SK-N-MC (cell line): ENCODE measurements around the gene SNAI3.

Experiments
- DNase-seq: peaks from one replicate; pipeline ENCODE4 v3.0.0-alpha.2; 2011; ENCODE audit warnings: low read depth, low spot score
- H3K27ac ChIP-seq: fragments of 200-600 bp; sonication (generic); 2 replicates; pipeline ENCODE4 v1.5.1; 2016; ENCODE audit warnings: mixed run types
- H3K36me3 ChIP-seq: fragments of 200-600 bp; sonication (generic); 2 replicates; pipeline ENCODE4 v1.6.1; 2017; ENCODE audit warnings: antibody characterized with exemption, low read length, mixed read lengths; ENCODE audit not compliant: insufficient read depth
- H3K4me3 ChIP-seq: fragments of 200-600 bp; sonication (generic); 2 replicates; pipeline ENCODE4 v1.5.1; 2016
- H3K9ac ChIP-seq: fragments of 200-600 bp; sonication (generic); 2 replicates; pipeline ENCODE4 v1.8.0; 2017; ENCODE audit warnings: mixed run types, mixed read lengths; ENCODE audit not compliant: insufficient read length
- H3K9me3 ChIP-seq: fragments of 200-600 bp; sonication (generic); 2 replicates; pipeline ENCODE4 v1.6.1; 2017; ENCODE audit warnings: low read depth, mild to moderate bottlenecking, antibody characterized with exemption, low read length, moderate library complexity, mixed read lengths
- EZH2 ChIP-seq: fragments of 200-600 bp; sonication (generic); IDR thresholded peaks from one replicate; pipeline ENCODE4 v1.6.1; 2017; ENCODE audit warnings: antibody characterized with exemption
- FOXP2 ChIP-seq: optimal IDR thresholded peaks from 2 replicates; pipeline ENCODE3; 2011; ENCODE audit warnings: mild to moderate bottlenecking, moderate library complexity; ENCODE audit not compliant: insufficient read depth; ENCODE audit errors: extremely low read length, control extremely low read depth
- POLR2AphosphoS5 ChIP-seq: IDR thresholded peaks from 2 replicates; pipeline ENCODE4 v1.6.1; 2012; ENCODE audit warnings: mild to moderate bottlenecking, low read depth, low read length, borderline replicate concordance

SNAI3 gene

DNA sequence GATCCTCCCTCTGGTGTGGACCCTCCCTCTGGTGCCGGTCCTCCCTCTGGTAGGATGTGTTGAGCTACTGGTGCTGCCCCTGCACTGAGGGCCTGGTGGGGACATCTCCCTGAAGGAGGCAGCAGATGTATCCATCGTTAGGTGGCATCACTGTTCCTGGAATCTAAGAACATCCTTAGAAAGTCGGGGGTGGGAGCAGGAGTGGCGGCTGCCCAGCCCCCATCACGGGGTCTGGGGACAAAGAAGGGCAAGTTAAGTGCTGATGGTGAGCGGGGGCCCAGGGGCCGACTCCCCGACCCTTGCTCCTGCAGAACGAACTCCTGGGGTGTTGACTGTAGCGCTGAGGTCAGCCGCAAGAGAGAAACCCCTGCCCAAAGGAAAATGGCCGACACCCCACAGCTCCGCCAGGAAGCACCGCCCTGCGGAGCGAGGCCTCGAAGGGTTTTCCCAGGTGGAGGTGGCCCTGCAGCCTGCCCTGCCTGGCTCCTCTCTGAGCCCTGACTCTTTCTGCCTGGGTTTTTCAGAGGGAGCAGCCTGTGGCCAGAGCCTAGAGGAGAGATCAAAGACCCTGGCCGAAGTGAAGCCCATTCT lies 25.5 kb upstream of the SNAI3 start:
- TF ChIP-seq FOXP2 = no peak
- no peak for TF ChIP-seq POLR2AphosphoS5
- no peak for TF ChIP-seq EZH2
- H3K36me3 ChIP-seq = no peaks in the 10 kb centered on the region; the same call in 1 of the 2 replicates
- H3K9me3 ChIP-seq = no peaks in the 10 kb centered on the region
- no peak overlapping the region for H3K27ac ChIP-seq
- DNase-seq = no peak
- H3K9ac ChIP-seq = no peak overlapping the region
- H3K4me3 ChIP-seq = no peak overlapping the region

DNA sequence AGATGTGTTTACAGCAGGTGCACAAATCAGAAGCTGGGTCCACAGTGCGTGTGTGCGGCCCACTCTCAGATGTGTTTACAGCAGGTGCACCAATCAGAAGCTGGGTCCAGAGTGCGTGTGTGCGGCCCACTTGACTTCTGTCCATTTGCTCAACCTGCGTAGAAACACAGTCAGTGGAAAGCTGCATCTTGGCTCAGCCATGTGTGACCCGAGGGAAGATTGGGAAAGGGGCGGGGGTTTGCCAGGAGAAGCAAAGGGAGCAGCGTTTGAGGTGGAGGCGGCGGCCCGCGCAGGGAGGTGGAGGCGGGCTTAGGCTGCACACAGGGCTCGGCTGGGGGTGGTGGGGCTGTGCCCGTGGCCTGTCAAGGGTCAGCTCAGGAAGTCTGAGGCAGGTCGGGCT lies 24.2 kb upstream of the SNAI3 start:
- Histone ChIP-seq H3K9ac (no peak overlapping the region), H3K27ac (no peak overlapping the region)

DNA sequence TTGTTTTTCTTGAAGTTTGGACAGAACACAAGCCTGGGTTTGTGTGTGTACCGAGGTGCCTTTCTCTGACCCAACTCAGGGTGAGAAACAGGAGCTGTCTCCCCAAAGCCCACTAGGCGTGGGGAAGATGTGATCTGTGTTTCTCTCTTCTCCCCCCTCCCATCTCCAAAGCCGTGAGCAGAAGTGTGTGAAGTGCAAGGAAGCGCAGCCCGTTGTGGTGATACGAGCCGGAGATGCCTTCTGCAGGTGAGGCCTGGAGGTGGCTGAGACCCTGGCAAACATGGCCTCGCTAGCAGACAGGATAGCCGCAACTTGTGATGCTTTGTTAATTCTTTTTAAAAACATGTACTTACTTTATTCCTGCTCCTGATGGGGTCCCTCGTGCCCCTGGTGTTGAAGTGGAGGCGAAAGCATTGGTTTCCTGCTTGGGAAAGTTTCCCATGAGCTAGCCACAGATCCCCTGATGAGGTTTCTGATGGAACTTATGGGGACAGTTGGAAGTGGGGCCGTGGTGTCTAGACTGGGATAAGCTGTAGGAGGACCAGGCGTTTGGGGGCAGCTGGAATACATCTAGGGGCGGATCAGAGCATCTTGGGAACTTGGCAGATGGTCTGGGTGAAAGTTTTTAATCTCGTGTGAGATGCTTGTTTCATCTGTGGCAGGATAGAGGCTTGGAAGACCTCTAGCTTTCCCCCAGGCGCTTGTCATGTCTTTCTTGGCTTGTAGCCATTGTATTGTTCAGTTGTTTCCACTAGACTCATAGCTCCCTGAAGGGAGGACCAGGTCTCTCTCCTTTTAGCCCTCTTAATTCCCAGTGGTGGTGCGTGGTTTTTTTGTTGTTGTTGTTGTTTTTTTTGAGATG lies 20.9 kb upstream of the SNAI3 start:
- Histone ChIP-seq H3K36me3 (no peaks in the 10 kb centered on the region), H3K27ac (no peak overlapping the region), H3K9me3 (no peaks in the 10 kb centered on the region), H3K4me3 (peak overlapping the region; percentile 85), H3K9ac (peak overlapping the region; percentile 69)
- no peak for TF ChIP-seq POLR2AphosphoS5
- TF ChIP-seq EZH2 = no peak
- no peak for TF ChIP-seq FOXP2
- no peak for DNase-seq

More for the DNA sequence above, 24.2 kb upstream of the SNAI3 start:
- TF ChIP-seq POLR2AphosphoS5 = no peak
- TF ChIP-seq EZH2 = no peak
- TF ChIP-seq FOXP2 = no peak
- DNase-seq = no peak
- Histone ChIP-seq H3K9me3 (no peaks in the 10 kb centered on the region), H3K4me3 (no peak overlapping the region), H3K36me3 (no peaks in the 10 kb centered on the region; the same call in 1 of the 2 replicates)

DNA sequence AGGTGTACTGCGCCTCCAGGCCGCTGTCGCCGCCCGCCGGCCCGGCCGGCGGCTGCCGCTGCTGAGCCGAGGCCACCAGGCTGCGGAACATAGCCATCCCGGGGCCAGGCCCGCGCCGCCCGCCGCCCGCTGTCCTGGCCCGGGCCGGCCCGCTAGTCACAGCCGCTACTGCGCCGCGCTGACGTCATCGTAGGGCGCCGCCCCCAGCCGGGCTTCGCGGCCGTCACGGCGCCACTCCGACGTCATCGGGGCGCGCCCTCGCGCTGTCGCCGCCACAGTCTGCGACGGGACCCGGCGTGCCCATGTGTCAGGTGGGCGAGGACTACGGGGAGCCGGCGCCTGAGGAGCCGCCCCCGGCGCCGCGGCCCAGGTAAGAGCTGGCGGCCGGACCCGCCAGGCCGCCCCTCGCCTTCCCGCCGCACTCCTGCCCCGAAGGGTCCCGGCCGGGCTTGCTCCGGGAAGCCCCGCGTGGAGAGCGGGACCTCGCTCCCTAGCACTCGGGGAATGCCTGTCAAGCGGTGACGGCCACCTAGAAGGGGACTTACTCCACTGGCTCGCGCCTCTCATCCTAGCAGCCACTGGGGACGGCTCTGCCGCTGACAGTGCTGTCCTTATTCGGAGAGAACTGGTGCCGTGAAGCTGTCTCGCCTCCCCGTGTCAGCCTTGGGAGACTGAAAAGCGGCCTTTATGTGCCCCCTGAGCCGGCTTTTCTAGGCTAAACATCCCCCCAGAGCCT lies 20.1 kb upstream of the SNAI3 start, which contains the start of the genes CTU2 and RNF166:
TSS of gene CTU2 (plus strand) at position 275 of the 736 bp plus-strand sequence. CDS start at position 303, 28 bp downstream.
TSS of gene RNF166 (minus strand) at position 180 of the 736 bp plus-strand sequence. CDS start at position 97, 83 bp downstream.
- no peak within 1 kb of the TSS for H3K27ac ChIP-seq
- H3K9ac ChIP-seq = peak within 1 kb of the TSS; percentile 69
- TF ChIP-seq EZH2 (no peak), POLR2AphosphoS5 (peak; percentile 63; the same call in 1 of the 2 replicates), FOXP2 (no peak)
- DNase-seq = no peak
- H3K4me3 ChIP-seq = peak within 1 kb of the TSS; percentile 85
- no peaks in the 10 kb centered on the region for H3K9me3 ChIP-seq
- H3K36me3 ChIP-seq = no peaks in the 10 kb centered on the region

DNA sequence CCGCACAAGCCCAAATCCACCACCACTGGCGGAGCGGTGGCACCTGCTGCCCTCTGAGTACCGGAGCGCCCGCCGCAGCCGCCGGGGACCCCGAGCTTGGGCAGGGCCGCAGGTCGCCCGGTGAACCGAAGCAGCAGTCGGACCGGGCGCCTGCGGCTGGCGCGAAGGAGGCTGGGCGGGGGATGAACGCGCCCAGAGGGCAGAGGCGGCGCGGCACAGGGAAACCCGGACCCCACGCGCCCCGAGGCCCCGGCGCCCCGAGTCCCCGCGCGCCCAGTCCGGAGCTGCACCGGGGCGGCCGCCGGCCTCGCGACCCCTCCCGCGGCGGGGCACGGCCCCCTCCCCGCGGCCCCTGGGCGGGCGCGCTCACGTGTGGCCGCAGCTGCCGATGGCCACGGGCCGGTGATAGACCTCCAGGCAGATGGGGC lies 19.5 kb upstream of the SNAI3 start:
- H3K27ac ChIP-seq = no peak overlapping the region
- TF ChIP-seq EZH2 = no peak
- TF ChIP-seq FOXP2 = no peak
- TF ChIP-seq POLR2AphosphoS5 = no peak
- H3K36me3 ChIP-seq = no peaks in the 10 kb centered on the region
- H3K4me3 ChIP-seq = peak overlapping the region; percentile 85
- peak overlapping the region; percentile 45 for H3K9ac ChIP-seq
- no peaks in the 10 kb centered on the region for H3K9me3 ChIP-seq
- no peak for DNase-seq

DNA sequence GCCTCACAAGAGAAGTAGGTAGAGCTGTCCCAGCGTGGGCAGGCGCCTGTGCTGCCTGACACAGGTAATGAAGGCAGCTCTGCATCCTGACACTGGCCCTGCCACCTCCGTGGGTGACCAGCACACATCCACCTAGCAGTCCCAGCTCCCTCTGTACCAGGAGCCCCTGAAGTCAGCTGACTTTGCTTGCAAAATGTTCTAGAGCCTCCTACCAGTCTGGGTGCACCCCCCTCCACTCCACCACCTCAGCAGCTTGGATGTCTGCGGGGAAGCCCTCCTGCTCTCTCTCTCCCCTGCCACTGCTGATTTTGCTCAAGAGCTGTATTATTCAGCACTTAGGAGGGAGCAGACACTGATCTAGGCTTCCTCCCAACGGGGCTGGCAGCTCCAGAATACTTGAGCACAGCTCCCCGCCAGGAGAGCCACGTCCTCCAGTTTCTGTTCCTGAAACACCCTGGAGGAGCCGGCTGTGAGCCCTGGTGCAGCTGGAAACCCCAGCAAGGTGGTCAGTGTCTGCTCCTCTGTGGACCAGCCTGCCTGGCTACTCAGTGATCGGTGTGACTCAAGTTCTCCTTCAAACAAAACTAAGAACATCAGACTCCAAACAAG lies 18.9 kb upstream of the SNAI3 start:
- TF ChIP-seq POLR2AphosphoS5 (no peak), FOXP2 (no peak), EZH2 (no peak)
- DNase-seq = no peak
- Histone ChIP-seq H3K4me3 (peak overlapping the region; percentile 73), H3K9ac (peak overlapping the region; percentile 45), H3K36me3 (no peaks in the 10 kb centered on the region), H3K27ac (no peak overlapping the region), H3K9me3 (no peaks in the 10 kb centered on the region)

DNA sequence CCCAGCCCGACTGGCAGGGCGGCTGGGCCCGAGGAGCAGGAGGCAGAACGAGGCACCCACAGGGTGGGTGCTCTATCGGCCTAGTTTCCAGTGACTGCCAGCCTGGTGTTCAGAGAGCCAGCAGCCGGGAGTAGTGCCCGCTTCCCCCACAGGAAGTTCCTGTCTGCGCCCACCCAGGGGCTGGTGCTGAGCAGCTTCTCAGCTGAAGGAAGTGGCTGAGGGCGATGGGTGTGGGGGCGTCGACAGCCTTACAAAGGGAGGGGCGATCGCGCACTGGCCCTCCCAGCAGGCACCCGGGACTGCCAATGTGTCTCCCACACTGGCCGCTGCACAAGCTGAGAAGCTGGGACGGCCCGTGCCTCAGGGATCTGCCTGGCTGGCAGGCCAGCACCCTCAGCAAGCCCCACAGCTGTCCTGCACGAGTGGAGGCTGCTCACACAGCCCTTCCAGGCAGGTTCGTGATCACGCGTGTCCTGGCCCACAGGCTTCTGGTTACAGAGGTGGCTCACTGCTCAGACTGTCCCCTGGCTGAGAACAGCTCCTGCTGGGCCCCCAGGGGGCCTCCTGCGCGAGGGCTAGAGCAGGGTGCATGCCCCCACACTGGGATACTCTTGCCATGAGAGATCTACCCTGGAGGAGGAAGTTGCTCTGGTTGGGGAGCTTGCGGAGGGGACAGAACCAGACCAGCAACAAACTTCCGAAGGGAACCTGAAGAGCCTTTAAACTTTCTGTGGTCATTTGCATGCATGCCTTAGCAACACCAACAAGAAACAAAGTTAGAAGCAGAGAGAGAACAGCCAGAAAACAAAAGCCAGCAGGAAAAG lies 17.4 kb upstream of the SNAI3 start:
- Histone ChIP-seq H3K27ac (no peak overlapping the region), H3K9ac (no peak overlapping the region), H3K9me3 (no peaks in the 10 kb centered on the region), H3K36me3 (no peaks in the 10 kb centered on the region), H3K4me3 (no peak overlapping the region)
- TF ChIP-seq POLR2AphosphoS5 = no peak
- TF ChIP-seq EZH2 = no peak
- no peak for TF ChIP-seq FOXP2
- no peak for DNase-seq
